Gastrocnemius medialis (tissue), 4 donors: ENCODE measurements around the gene IPCEF1. TPM values are rescaled to one million over a fixed set of nuclear protein-coding genes. Genes with fewer than 3 reads are reported as not detected.

Experiments used
- ATAC-seq, 2 donors: fragments of 150-250 bp; one replicate each; pipeline ENCODE4 v1.9.1; 2016
- DNase-seq, 2 donors: peaks; one replicate each; pipeline ENCODE4 v3.0.0-alpha.2; 2019
- H3K27ac ChIP-seq, 4 donors: fragments of 200-600 bp; sonication (generic); 1 replicate in 1 of 4; 2 replicates in 3 of 4; pipeline ENCODE4 v1.5.1; 2016 to 2018; ENCODE audit warnings: mild to moderate bottlenecking in 2 of 4, moderate library complexity in 1 of 4
- H3K27me3 ChIP-seq, 3 donors: fragments of 200-600 bp; sonication (generic) in 2 of 3; 1 replicate in 1 of 3; 2 replicates in 2 of 3; pipeline versions ENCODE4 v1.5.1 to v1.6.0; 2016 to 2019; ENCODE audit warnings: mild to moderate bottlenecking in 1 of 3, moderate library complexity in 1 of 3
- H3K36me3 ChIP-seq, 2 donors: fragments of 200-600 bp; sonication (generic) in 1 of 2; one replicate each; pipeline ENCODE4 v1.5.1; 2017 to 2018
- H3K4me1 ChIP-seq, 2 donors: fragments of 200-600 bp; sonication (generic) in 1 of 2; one replicate each; pipeline ENCODE4 v1.5.1; 2016 to 2017; ENCODE audit warnings: mild to moderate bottlenecking in 2 of 2
- H3K4me3 ChIP-seq, 4 donors: fragments of 200-600 bp; sonication (generic) in 3 of 4; 1 replicate in 1 of 4; 2 replicates in 3 of 4; pipeline ENCODE4 v1.5.1; 2016 to 2019; ENCODE audit warnings: mild to moderate bottlenecking in 2 of 4
- H3K9me3 ChIP-seq, 3 donors: fragments of 200-600 bp; sonication (generic) in 2 of 3; 1 replicate in 1 of 3; 2 replicates in 2 of 3; pipeline ENCODE4 v1.5.1; 2016 to 2019
- CTCF ChIP-seq, 5 experiments: fragments of 450-650 bp in 3 of 5; fragments of 200-600 bp in 2 of 5; sonication (generic) in 2 of 5; IDR thresholded peaks in 4 of 5; conservative IDR thresholded peaks in 1 of 5; 1 replicate in 4 of 5; 2 replicates in 1 of 5; pipeline ENCODE4 v1.5.1; 2016 to 2019; ENCODE audit warnings: antibody characterized with exemption in 5 of 5, mild to moderate bottlenecking in 3 of 5, moderate library complexity in 3 of 5
- POLR2A ChIP-seq, 2 donors: fragments of 450-650 bp; IDR thresholded peaks; one replicate each; pipeline ENCODE4 v1.6.1; 2017; ENCODE audit warnings: antibody characterized with exemption in 2 of 2, mild to moderate bottlenecking in 2 of 2, moderate library complexity in 2 of 2
- in situ Hi-C, 4 donors: fragments of 200-750 bp; cut with MboI; loops; one replicate each; pipeline versions ENCODE4 v1.15.0 to v1.8.0; 2017; ENCODE audit warnings: low sequenced_read_pairs in 4 of 4
- intact Hi-C: fragments of 100-400 bp; cut with DNase I; formaldehyde crosslinking; loops from one replicate; pipeline ENCODE4 v1.15.1; 2023; ENCODE audit warnings: low total_unique reads
- total RNA-seq, 4 donors: library from RNA; depleted of rRNA; stranded (reverse); fragments of >200 nt; gene quantifications; one replicate each; pipeline versions ENCODE4 v1.1.0 to v1.2.3, GENCODE V29; 2016

IPCEF1 gene
- total RNA-seq, 4 donors from 2014 or later = 0.24 to 0.85 TPM; not detected in 2

DNA sequence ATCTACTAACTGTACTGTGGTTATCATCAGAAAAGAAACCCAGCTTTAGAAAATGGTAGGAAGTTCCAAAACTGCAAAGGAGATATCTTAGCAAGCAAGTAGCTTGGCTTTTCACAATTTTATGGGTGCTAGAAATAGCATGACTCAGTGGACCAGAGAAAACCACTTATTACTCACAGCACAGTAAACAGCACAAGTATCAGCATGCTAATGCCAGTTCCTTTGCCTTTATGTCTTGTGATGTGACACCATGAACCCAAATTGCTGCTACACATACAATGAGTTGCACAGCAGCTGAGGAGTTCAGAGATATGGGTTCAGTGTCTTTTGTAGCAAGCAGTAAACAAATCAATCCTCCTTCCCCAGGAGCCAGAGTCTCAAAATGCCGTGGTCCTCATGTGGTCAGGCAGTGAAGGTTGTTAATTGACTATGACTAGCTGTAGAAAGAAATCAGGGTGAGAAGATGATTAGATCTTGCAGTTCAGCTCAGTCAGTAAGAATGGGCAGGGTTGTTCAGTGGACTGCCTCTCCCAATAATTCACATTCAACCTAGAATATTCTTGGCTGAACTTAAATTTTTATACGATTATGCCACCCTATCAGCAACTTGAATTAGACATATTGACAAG lies 244.3 kb downstream of the IPCEF1 start:
- in situ Hi-C loops = no loop called here

DNA sequence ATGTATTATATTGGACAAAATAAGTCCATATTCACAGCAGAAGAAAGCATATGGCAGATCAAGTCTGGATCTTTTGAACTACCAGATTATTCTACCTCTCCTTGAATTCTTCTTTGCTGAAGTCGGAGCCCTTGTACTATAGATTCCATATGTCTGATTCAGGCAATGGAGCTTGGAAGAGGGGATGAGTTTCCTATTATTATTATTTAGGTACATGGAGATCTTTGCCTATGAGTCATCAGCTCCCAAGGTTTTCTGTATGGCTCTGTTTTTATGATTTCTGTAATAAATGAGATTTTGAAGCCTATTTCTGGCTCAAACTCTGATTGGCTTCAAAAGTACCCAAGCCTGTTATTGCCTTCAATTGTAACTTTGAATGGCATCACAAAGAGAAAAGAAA lies 245.6 kb downstream of the IPCEF1 start:
- Histone ChIP-seq H3K36me3 (no peaks in the 10 kb centered on the region), H3K27ac (no peak overlapping the region), H3K4me3 (no peak overlapping the region), H3K4me1 (no peaks in the 10 kb centered on the region), H3K9me3 (no peaks in the 10 kb centered on the region), H3K27me3 (no peaks in the 10 kb centered on the region)
- intact Hi-C loops = no loop called here
- in situ Hi-C loops = no loop called here
- no peak for ATAC-seq
- TF ChIP-seq POLR2A (IDR thresholded peaks at IDR 0.05) (no peak), CTCF (IDR thresholded peaks at IDR 0.05 in 4 of 5, conservative IDR thresholded peaks at IDR 0.05 in 1 of 5) (no peak)
- DNase-seq = no peak

More for the DNA sequence above, 244.3 kb downstream of the IPCEF1 start:
- H3K36me3 ChIP-seq = no peaks in the 10 kb centered on the region
- no peak overlapping the region for H3K4me3 ChIP-seq
- intact Hi-C loops = no loop called here
- no peaks in the 10 kb centered on the region for H3K9me3 ChIP-seq
- no peaks in the 10 kb centered on the region for H3K4me1 ChIP-seq
- no peak overlapping the region for H3K27ac ChIP-seq
- ATAC-seq = no peak
- H3K27me3 ChIP-seq = no peaks in the 10 kb centered on the region
- TF ChIP-seq CTCF (IDR thresholded peaks at IDR 0.05 in 4 of 5, conservative IDR thresholded peaks at IDR 0.05 in 1 of 5) (no peak), POLR2A (IDR thresholded peaks at IDR 0.05) (no peak)
- DNase-seq = no peak

- intact Hi-C loops = no loop called here
- Histone ChIP-seq H3K4me3 (no peak overlapping the region), H3K27me3 (no peaks in the 10 kb centered on the region), H3K27ac (no peak overlapping the region), H3K36me3 (no peaks in the 10 kb centered on the region), H3K4me1 (no peaks in the 10 kb centered on the region), H3K9me3 (no peaks in the 10 kb centered on the region)
- no peak for ATAC-seq
- in situ Hi-C loops = no loop called here
- TF ChIP-seq CTCF (IDR thresholded peaks at IDR 0.05 in 4 of 5, conservative IDR thresholded peaks at IDR 0.05 in 1 of 5) (no peak), POLR2A (IDR thresholded peaks at IDR 0.05) (no peak)
- no peak for DNase-seq
These were observed 250.4 kb downstream of the IPCEF1 start for GRCh38 chr6:154106251-154106650.

Other genes starting within 250 kb of the IPCEF1 start
- gene CNKSR3, start 153.9 kb upstream of the IPCEF1 start, total RNA-seq = 1 to 10 TPM in 3 of 4 donors, under 1 TPM in 1; 0.70 to 4.6 (median 2.9) TPM